NCI-H1436 treated with DMSO at 0.1 percent for 48 hours (cell line): ENCODE measurements around the gene DHRS4.
"Not testable (repeated sequence)": the region's sequence is repeated elsewhere in the genome, so short reads cannot be mapped to it uniquely, and the experiment has no call there.

Experiments
- DNase-seq: peaks from one replicate; lab custom pipeline; 2025; lab: John Stamatoyannopoulos, UW

The DHRS4 gene

GRCh38 chr14:23941230-23941629 lies 12.3 kb upstream of the DHRS4 start:
- no peak for DNase-seq

GRCh38 chr14:23941669-23942068 lies 11.9 kb upstream of the DHRS4 start:
- DNase-seq: no peak

- no peak for DNase-seq
These were observed 11.0 kb upstream of the DHRS4 start for GRCh38 chr14:23942587-23942986.

GRCh38 chr14:23949069-23949468 lies 4.5 kb upstream of the DHRS4 start:
- not testable (repeated sequence) for DNase-seq

- no peak for DNase-seq
These were observed 3.0 kb upstream of the DHRS4 start for GRCh38 chr14:23950411-23951135.

- not testable (repeated sequence) for DNase-seq
These were observed 2.5 kb upstream of the DHRS4 start for GRCh38 chr14:23951136-23951466.

GRCh38 chr14:23951590-23952201 lies 1.9 kb upstream of the DHRS4 start:
- no peak for DNase-seq

- DNase-seq: not testable (repeated sequence)
These were observed 480 bp upstream of the DHRS4 start for GRCh38 chr14:23953116-23953463.

- DNase-seq: not testable (repeated sequence)
These were observed 677 bp downstream of the DHRS4 start for GRCh38 chr14:23954279-23954614.

- not testable (repeated sequence) for DNase-seq
These were observed 1.4 kb downstream of the DHRS4 start for GRCh38 chr14:23954965-23955364.

- DNase-seq: not testable (repeated sequence)
These were observed 2.2 kb downstream of the DHRS4 start for GRCh38 chr14:23955811-23956210.

- DNase-seq: not testable (repeated sequence)
These were observed 4.5 kb downstream of the DHRS4 start for GRCh38 chr14:23957913-23958569.

GRCh38 chr14:23960899-23961298 lies 7.3 kb downstream of the DHRS4 start:
- DNase-seq: not testable (repeated sequence)

- DNase-seq: not testable (repeated sequence)
These were observed 8.1 kb downstream of the DHRS4 start for GRCh38 chr14:23961704-23962103.

GRCh38 chr14:23969130-23969480 lies 15.5 kb downstream of the DHRS4 start:
- DNase-seq: not testable (repeated sequence)

- not testable (repeated sequence) for DNase-seq
These were observed 16.1 kb downstream of the DHRS4 start for GRCh38 chr14:23969481-23970282.

GRCh38 chr14:23970283-23970659 lies 16.7 kb downstream of the DHRS4 start:
- DNase-seq: not testable (repeated sequence)

- not testable (repeated sequence) for DNase-seq
These were observed 19.6 kb downstream of the DHRS4 start for GRCh38 chr14:23973178-23973577.

- not testable (repeated sequence) for DNase-seq
These were observed 20.5 kb downstream of the DHRS4 start for GRCh38 chr14:23974041-23974440.

GRCh38 chr14:23977208-23977607 lies 23.6 kb downstream of the DHRS4 start:
- DNase-seq: not testable (repeated sequence)

GRCh38 chr14:23981951-23982813 lies 28.6 kb downstream of the DHRS4 start:
- not testable (repeated sequence) for DNase-seq
